GM19023 (cell line): ENCODE results near the gene CIDEA.
A peak's percentile ranks its signal among the peaks of the same experiment; 100 is the strongest.
"Not testable (repeated sequence)": the region's sequence is repeated elsewhere in the genome, so short reads cannot be mapped to it uniquely, and the experiment has no call there.

ENCODE experiments used
- ATAC-seq: cut with Tn5 transposase; IDR thresholded peaks from one replicate; pipeline ENCODE4 v1.9.1; 2021; ENCODE audit warnings: mild to moderate bottlenecking, moderate library complexity; ENCODE audit not compliant: unreplicated experiment

The CIDEA gene

GRCh38 chr18:12254136-12254819 is at the start of gene CIDEA:
Gene CIDEA, plus strand, starts transcription at chr18:12254361. Its CDS starts 23 bp downstream, at chr18:12254384.
- no peak for ATAC-seq

DNA sequence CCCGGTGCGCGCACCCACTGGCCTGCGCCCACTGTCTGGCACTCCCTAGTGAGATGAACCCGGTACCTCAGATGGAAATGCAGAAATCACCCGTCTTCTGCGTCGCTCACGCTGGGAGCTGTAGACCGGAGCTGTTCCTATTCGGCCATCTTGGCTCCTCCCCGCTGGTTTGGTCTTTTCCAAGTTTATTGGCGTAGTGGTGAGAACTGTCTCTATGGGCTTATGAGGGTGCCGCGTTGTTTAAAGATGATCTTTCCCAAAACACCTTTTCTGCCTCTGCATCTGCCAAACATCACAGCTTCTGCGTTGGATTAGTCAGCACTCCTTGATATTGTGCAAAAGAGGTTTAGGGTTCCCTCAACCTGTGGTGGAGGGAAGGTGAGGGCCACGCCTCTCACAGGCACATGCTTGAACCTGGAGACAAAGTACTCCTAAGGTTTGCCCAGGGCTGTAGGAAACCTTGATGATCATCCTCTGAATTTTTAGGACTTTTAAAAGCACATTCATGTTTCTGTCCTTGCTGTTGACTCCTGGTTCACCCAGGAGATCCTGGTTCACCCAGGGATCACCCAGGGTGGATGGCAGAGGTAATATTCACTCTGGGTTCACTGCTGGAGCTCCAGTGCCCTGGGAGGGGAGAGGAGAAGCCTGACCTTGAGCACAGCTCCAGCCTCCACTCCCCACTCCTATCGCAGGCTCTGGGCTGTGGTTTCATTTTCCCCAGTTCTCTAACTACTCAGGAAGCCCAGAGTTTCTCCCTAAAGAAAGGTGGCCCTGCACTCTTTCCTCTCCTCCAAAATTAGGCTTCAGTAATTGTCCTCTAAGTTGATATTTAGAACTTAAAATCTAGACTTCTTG is 45.6 kb upstream of the CIDEA start:
- ATAC-seq, result not testable (repeated sequence)

DNA sequence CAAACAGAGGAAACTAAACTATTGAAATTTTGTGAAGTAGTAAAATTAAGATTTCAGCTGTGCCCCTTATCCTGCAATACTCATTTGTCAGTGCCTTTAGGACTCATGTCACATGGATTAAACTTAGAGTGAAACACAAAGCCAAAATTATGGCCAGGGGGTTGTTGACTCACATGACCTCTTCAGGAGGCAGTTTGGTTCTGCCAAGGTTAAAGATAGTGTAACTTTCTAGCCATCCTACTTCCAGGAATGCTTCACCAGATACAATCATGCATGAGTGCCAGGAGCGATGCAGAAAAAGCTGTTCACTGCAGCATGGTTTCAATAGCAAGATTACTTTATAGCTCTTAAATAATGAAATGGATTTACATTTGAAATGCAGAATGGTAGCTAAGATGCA is 41.9 kb upstream of the CIDEA start:
- ATAC-seq, result not testable (repeated sequence)

DNA sequence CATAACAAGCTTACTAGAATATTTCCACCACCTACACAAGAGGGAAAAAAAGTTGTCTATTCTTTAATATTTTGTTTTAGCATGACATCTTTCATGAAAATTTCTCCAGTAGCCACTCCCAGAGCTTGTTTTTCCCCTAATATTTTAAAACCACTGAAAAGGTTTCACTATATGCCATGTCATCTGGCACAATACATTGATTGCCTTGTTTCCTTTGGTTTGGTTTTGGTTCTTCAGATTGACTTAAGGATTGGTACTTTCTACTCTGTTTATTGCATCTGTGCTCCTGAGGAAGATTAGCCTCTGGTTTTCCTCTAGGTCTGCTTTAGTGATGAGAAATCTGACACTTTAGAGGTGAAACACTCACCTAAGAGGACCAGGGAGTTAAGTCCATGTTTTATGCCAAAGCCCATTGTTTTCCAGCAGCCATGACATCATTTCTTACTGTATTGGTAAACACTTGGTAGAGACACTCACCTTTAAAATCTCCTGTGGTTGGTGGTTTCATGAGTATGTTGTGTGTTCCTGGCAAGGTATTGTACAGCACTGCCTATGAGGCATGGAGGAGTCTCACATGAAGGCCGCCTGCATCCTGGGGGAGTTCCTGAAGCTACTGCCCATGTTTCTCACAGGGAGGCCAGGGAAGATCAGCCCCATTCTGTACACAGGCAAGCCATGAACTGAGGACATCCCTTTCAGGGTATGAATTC is 39.7 kb upstream of the CIDEA start:
- ATAC-seq, result not testable (repeated sequence)

DNA sequence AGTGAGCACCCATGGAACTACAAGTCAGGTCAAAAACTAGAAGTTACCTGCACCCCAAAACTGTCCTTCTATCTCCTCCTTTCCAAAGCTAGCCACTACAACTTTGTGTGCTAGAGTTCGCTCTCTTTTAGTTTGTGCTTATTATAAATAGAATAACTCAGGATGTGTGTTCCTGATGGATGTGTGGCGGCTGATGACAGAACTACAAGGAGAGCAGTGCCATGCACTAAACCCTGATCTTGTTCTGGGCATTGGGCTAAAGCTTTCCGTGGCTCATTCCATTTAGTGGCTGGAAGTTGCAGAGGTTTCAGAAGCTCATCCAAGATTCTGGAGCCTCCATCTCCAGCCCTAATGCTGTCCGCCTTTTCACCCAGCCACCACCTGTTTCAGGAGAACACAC is 37.7 kb upstream of the CIDEA start:
- not testable (repeated sequence) for ATAC-seq

DNA sequence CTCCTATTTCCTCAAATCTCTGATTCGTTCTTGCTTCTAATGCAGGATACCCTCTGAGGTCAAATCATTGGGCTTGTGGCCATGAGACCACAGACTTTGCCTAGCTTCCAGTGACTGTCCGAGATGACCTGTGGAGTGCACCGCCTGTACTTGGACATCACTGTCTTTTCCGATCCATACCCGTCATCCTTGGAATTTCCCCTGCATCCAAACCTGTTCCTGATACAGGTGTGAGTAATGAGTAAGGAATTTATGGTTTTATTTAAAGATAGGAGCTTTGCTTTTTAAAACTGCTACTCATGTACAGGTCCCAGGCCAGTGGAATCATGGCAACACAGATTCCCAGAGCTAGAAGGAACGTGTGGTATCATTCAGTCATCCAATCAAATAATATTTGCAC is 35.6 kb upstream of the CIDEA start:
- not testable (repeated sequence) for ATAC-seq

GRCh38 chr18:12222041-12222440 is 32.1 kb upstream of the CIDEA start:
- not testable (repeated sequence) for ATAC-seq

- not testable (repeated sequence) for ATAC-seq
Measured at GRCh38 chr18:12223326-12223725, 30.8 kb upstream of the CIDEA start.

- not testable (repeated sequence) for ATAC-seq
Measured at GRCh38 chr18:12226807-12227206, 27.4 kb upstream of the CIDEA start.

- not testable (repeated sequence) for ATAC-seq
Measured at GRCh38 chr18:12227399-12228186, 26.6 kb upstream of the CIDEA start.

DNA sequence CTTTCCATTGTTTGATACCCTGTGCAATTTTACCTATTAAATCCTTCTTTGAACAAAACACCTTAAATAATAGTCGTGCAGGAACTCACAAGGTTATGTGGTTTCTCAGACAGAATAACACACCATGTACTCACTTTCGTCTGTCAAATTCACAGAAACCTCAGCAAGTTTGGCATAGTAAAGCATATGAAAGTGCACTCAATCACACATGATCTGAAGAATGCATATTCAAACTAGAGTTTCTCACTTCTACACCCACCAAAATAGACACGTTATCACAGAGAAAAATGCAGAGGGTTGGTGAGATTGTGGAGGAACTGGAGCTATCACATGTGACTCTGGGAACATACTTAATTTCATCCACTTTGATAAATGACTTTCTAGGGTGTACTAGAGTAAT is 25.9 kb upstream of the CIDEA start:
- not testable (repeated sequence) for ATAC-seq

DNA sequence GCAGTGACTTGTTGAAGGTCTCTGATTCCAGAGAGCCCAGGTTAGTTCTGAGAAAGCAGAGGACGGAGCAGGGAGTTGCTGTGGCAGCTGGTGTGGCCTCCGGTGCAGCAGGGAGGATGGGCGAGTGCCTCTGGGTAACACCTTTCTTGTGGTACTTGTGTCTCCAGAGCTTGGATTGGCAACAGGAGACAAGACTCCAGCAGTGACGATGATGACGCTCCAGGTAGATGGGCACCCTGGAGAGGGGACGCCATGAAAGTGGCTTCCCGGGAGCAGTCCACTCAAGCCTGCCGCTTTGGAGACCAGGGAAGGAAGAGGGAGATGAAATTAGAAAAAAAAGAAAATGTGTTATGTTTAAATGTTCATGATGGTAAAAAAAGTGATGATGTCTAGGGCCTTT is 23.6 kb upstream of the CIDEA start:
- ATAC-seq, result not testable (repeated sequence)

DNA sequence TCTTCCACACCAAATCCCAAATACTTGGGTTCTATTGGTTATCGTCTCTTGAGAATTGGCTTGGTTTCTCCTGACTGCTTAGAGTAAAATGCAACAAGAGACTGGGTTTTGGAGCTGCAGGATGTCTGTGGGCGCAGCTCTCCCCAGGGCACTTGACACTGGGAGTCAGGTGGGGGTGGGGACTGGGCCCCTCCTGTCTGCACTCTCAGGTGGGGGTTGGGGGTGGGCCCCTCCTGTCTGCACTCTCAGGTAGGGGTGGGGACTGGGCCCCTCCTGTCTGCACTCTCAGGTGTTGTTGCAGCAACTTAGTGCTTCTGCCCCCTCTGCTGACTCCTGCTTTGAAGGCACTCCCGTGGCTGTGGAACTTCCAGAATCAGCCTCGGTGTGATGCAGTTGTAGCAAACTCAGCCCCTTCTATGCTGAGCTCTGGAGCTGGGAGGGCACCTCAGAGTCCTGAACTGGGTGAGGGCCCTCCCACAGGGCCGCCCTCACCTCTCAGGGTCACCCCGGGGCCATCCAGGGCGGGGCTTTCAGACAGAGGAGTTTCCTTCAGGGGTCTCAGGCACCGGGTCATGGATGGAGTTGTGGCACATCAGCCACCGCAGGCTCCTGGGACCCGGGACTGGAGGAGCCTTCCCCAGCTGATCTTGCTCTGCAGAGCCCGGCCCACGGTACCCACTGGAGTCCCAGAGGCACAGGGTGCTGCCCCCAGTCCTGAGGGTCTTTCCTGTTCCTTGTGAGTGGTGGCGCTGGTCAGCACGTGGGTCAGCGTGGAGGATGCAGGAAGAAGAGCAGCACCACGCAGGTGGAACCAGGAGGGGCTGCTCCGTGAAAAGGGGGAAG is 22.9 kb upstream of the CIDEA start:
- ATAC-seq, result no peak

DNA sequence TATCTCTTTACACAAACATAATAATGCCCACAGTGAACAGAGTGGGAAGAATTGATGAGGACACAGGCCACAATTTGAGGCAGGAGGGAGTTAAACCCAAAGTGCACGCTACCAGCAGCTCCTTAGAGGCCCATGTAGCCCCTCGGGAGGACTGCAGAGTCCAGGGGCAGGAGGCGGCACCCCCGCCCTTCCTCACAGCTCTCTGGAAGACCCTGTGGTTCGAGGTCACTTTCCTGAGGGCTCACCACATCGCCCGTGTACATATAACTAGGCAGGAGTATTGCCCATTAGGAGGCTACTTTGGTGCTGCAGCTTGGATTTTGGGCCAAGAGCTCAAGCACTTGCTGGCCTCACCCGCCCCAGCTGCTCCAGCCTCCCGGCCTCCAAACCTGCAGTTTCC is 22.2 kb upstream of the CIDEA start:
- no peak for ATAC-seq

DNA sequence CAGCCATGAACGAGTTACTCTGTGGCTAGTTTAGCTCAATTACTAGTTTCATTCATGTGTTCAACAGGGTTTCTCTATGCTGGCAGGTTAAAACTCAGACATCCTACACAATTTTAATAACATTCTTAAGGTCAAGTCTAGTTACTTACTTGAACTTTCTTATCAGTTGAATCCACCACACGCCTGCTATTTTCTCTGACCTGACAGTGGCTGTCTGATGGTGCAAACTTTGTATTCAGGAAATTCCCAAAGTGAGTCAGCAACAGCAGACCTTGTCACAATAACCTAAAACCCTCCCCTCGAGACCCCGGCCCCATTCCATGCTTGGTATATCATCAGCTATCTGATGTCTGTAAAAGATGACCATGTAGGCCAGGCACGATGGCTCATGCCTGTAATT is 20.8 kb upstream of the CIDEA start:
- no peak for ATAC-seq

GRCh38 chr18:12234451-12235190 is 19.5 kb upstream of the CIDEA start:
- ATAC-seq, result no peak

DNA sequence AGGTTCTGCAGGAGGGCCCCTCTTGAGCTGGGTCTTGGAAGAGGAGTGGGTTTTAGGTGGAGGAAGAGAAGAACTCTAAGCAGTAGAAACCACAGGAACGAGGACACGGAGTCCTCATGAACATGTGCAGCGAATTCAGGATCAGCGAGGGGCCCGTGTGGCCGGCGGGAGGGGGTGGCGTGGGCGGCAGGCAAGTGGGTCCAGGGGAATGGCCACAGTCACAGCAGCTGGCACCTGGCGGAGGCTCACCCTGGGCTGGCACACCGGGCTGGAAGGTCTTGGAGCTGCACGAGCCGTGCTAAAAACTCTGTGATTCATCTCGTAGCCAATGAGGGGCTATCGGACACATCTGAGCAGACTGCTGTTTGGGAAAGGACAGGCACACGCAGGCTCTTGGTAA is 18.0 kb upstream of the CIDEA start:
- ATAC-seq, result no peak

DNA sequence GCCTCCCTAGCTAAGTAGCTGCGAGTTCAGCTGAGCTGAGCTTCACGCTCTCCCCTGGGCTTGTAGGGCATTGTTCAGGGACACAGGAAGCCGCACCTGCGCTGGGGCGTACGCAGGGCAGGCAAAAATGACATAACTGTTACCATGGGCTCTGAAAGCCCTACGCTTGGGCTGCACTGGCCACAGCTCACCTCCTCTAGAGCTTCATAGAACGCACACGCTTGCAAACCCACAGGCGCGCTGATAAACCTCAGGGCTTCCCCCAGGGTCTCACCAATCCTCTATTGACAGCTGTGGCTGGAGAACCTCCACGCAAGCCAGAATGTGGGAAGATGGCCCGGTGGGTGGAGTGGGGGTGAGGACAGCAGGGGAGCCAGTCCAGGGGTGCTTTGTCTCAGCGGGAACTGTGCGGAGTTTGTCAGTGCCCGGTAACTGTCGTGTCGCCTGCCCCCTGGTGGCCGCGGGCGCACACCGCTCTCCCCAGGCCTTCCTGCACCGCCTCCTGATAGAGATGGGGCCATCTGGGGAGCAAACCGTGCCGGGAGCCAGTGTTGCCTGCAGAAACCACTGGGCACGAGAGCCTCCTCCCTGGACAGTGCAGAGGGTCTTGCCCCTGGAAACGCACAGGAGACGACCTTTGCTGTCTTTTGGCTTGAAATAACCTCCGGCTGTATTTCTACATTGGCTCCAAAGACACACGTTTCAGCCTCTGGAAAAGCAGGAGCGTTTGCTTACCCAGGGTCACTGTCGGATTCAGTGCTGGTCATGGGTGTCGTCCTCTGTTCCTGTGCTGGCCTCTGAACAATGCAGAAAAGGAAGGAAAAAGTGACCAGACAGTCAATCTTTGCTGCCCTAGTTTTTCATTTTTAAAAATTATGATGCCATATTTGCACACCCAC is 17.0 kb upstream of the CIDEA start:
- peak; percentile 85 for ATAC-seq
